ENCODE results near the gene SLC25A4. TPM values are rescaled to one million over a fixed set of nuclear protein-coding genes. Genes with fewer than 3 reads are reported as not detected.

Gene SLC25A4
- total and polyA plus RNA-seq, 2 of the 13 experiments (the other 11 are each of a cell fraction or from before 2014, with no cell fraction given), result 30.3 to 42.1 TPM

GRCh38 chr4:185142912-185143600 is at the start of gene SLC25A4 (continued):
- TF ChIP-seq TFDP1 (CRISPR knock-in tag; IDR thresholded peaks at IDR 0.05; ENCODE audit: borderline replicate concordance) (peak; percentile 70; the same call in 1 of the 2 replicates), ERF (CRISPR knock-in tag; IDR thresholded peaks at IDR 0.05) (peak; percentile 92), HMGXB3 (CRISPR knock-in tag; IDR thresholded peaks at IDR 0.05; ENCODE audit: borderline replicate concordance) (no peak), PATZ1 (CRISPR knock-in tag; IDR thresholded peaks at IDR 0.05) (peak; percentile 92), RERE (CRISPR knock-in tag; IDR thresholded peaks at IDR 0.05; ENCODE audit: low read depth) (0 out of 2 replicates have a peak, but pooled peaks have one; percentile 51), REPIN1 (CRISPR knock-in tag; IDR thresholded peaks at IDR 0.05; ENCODE audit: borderline replicate concordance, low read depth) (peak; percentile 71; the same call in 1 of the 2 replicates), ZNF567 (CRISPR knock-in tag; IDR thresholded peaks at IDR 0.05; ENCODE audit: borderline replicate concordance) (peak; percentile 36; the same call in 1 of the 2 replicates), NCOA1 (CRISPR knock-in tag; IDR thresholded peaks at IDR 0.05) (peak; percentile 68; the same call in 1 of the 2 replicates), ATF2 (CRISPR knock-in tag; IDR thresholded peaks at IDR 0.05) (0 out of 2 replicates have a peak, but pooled peaks have one; percentile 38), ZNF333 (CRISPR knock-in tag; IDR thresholded peaks at IDR 0.05; ENCODE audit: borderline replicate concordance) (no peak), ZNF3 (CRISPR knock-in tag; IDR thresholded peaks at IDR 0.05) (no peak), SPEN (CRISPR knock-in tag; IDR thresholded peaks at IDR 0.05; ENCODE audit: low read depth) (peak; percentile 83)
